ENCODE measurements around the gene TEX51.

TEX51 gene

GRCh38 chr2:126912201-126912600, 13.5 kb downstream of the TEX51 start:
- in situ Hi-C loops (cut with MboI; ENCODE audit: low sequenced_read_pairs, unreplicated experiment): no loop called here

GRCh38 chr2:126913329-126913728, 14.6 kb downstream of the TEX51 start:
- in situ Hi-C loops (cut with MboI; ENCODE audit: low sequenced_read_pairs, unreplicated experiment): no loop called here
- TF ChIP-seq CTCF (IDR thresholded peaks at IDR 0.05; ENCODE audit: borderline replicate concordance, control extremely low read depth, extremely low read depth, insufficient read depth, missing control alignments): no peak
- DNase-seq (ENCODE audit: low spot score): no peak

More at GRCh38 chr2:126912201-126912600, 13.5 kb downstream of the TEX51 start:
- no peak for DNase-seq (ENCODE audit: low spot score)
- TF ChIP-seq CTCF (IDR thresholded peaks at IDR 0.05; ENCODE audit: borderline replicate concordance, control extremely low read depth, extremely low read depth, insufficient read depth, missing control alignments): no peak

GRCh38 chr2:126913881-126914615, 15.4 kb downstream of the TEX51 start:
- no peak for TF ChIP-seq CTCF (IDR thresholded peaks at IDR 0.05; ENCODE audit: borderline replicate concordance, control extremely low read depth, extremely low read depth, insufficient read depth, missing control alignments)
- no peak for DNase-seq (ENCODE audit: low spot score)
- in situ Hi-C loops (cut with MboI; ENCODE audit: low sequenced_read_pairs, unreplicated experiment): no loop called here

- in situ Hi-C loops (cut with MboI; ENCODE audit: low sequenced_read_pairs, unreplicated experiment): no loop called here
- no peak for TF ChIP-seq CTCF (IDR thresholded peaks at IDR 0.05; ENCODE audit: borderline replicate concordance, control extremely low read depth, extremely low read depth, insufficient read depth, missing control alignments)
- no peak for DNase-seq (ENCODE audit: low spot score)
Measured at GRCh38 chr2:126914811-126915500, 16.3 kb downstream of the TEX51 start.

GRCh38 chr2:126915903-126916302, 17.2 kb downstream of the TEX51 start:
- DNase-seq (ENCODE audit: low spot score): no peak
- no peak for TF ChIP-seq CTCF (IDR thresholded peaks at IDR 0.05; ENCODE audit: borderline replicate concordance, control extremely low read depth, extremely low read depth, insufficient read depth, missing control alignments)

GRCh38 chr2:126916744-126917143, 18.1 kb downstream of the TEX51 start:
- TF ChIP-seq CTCF (IDR thresholded peaks at IDR 0.05; ENCODE audit: borderline replicate concordance, control extremely low read depth, extremely low read depth, insufficient read depth, missing control alignments): no peak
- in situ Hi-C loops (cut with MboI; ENCODE audit: low sequenced_read_pairs, unreplicated experiment): no loop called here

More at GRCh38 chr2:126915903-126916302, 17.2 kb downstream of the TEX51 start:
- in situ Hi-C loops (cut with MboI; ENCODE audit: low sequenced_read_pairs, unreplicated experiment): no loop called here

More at GRCh38 chr2:126916744-126917143, 18.1 kb downstream of the TEX51 start:
- DNase-seq (ENCODE audit: low spot score): no peak
